HepG2 (cell line): ENCODE measurements around the gene HES1. TPM values are rescaled to one million over a fixed set of nuclear protein-coding genes. Genes with fewer than 3 reads are reported as not detected.

ENCODE experiments used
- ATF4 ChIP-seq, 2 experiments: fragments of 450-650 bp in 1 of 2; sonication (generic) in 1 of 2; formaldehyde crosslinking; IDR thresholded peaks; 2 replicates each; pipeline versions ENCODE4 v1.5.0 to v1.8.0; 2020 to 2022; ENCODE audit warnings: mild to moderate bottlenecking in 1 of 2, missing genetic modification reagents in 1 of 2
- ELF3 ChIP-seq: IDR thresholded peaks from 2 replicates; pipeline ENCODE4 v1.6.1; 2016; ENCODE audit warnings: missing genetic modification reagents, missing compliant biosample characterization
- EP300 ChIP-seq, 3 experiments: sonication (generic) in 1 of 3; formaldehyde crosslinking in 1 of 3; IDR thresholded peaks; 2 replicates each; pipeline versions ENCODE4 v1.5.1 to v1.6.1; 2011 to 2020; ENCODE audit warnings: low read depth in 2 of 3, low read length in 2 of 3, borderline replicate concordance in 1 of 3, improper control_type of control experiment in 1 of 3, mild to moderate bottlenecking in 1 of 3, missing genetic modification reagents in 1 of 3, moderate library complexity in 1 of 3
- ETV6 ChIP-seq: sonication (generic); formaldehyde crosslinking; conservative IDR thresholded peaks from 2 replicates; pipeline ENCODE4 v1.4.0; 2020; ENCODE audit warnings: missing genetic modification reagents
- HNF4G ChIP-seq, 2 experiments: sonication (generic) in 1 of 2; formaldehyde crosslinking in 1 of 2; IDR thresholded peaks; 2 replicates each; pipeline versions ENCODE4 v1.4.0 to v1.6.1; 2011 to 2020; ENCODE audit warnings: borderline replicate concordance in 2 of 2, low read depth in 2 of 2, mild to moderate bottlenecking in 2 of 2, low read length in 1 of 2, missing genetic modification reagents in 1 of 2, moderate library complexity in 1 of 2
- JDP2 ChIP-seq: sonication (generic); formaldehyde crosslinking; IDR thresholded peaks from 2 replicates; pipeline ENCODE4 v1.8.1; 2022; ENCODE audit warnings: missing genetic modification reagents, borderline replicate concordance
- JUND ChIP-seq: sonication (generic); formaldehyde crosslinking; IDR thresholded peaks from 2 replicates; pipeline ENCODE4 v1.8.0; 2022; ENCODE audit warnings: mild to moderate bottlenecking, missing genetic modification reagents
- MEF2D ChIP-seq: sonication (generic); formaldehyde crosslinking; IDR thresholded peaks from 2 replicates; pipeline ENCODE4 v1.5.1; 2020; ENCODE audit warnings: mild to moderate bottlenecking, missing genetic modification reagents
- MTA1 ChIP-seq: sonication (generic); formaldehyde crosslinking; IDR thresholded peaks from 2 replicates; pipeline ENCODE4 v1.4.0; 2020; ENCODE audit warnings: missing genetic modification reagents, mild to moderate bottlenecking, borderline replicate concordance
- NAIF1 ChIP-seq: sonication (generic); formaldehyde crosslinking; IDR thresholded peaks from 2 replicates; pipeline ENCODE4 v1.5.0; 2020; ENCODE audit warnings: mild to moderate bottlenecking, missing genetic modification reagents, borderline replicate concordance
- NFIB ChIP-seq: sonication (generic); formaldehyde crosslinking; IDR thresholded peaks from 2 replicates; pipeline ENCODE4 v1.9.0; 2021; ENCODE audit warnings: missing genetic modification reagents, mild to moderate bottlenecking, borderline replicate concordance
- PAX8 ChIP-seq: sonication (generic); formaldehyde crosslinking; IDR thresholded peaks from 2 replicates; pipeline ENCODE4 v1.8.0; 2022; ENCODE audit warnings: mild to moderate bottlenecking, missing genetic modification reagents, borderline replicate concordance
- SOX13 ChIP-seq, 3 experiments: fragments of 450-650 bp in 1 of 3; sonication (generic) in 1 of 3; formaldehyde crosslinking in 1 of 3; IDR thresholded peaks in 2 of 3; conservative IDR thresholded peaks in 1 of 3; 2 replicates each; pipeline versions ENCODE4 v1.5.0 to v1.6.1; 2016 to 2020; ENCODE audit warnings: antibody characterized with exemption in 1 of 3, mild to moderate bottlenecking in 1 of 3, missing compliant biosample characterization in 1 of 3, missing genetic modification reagents in 1 of 3, moderate library complexity in 1 of 3
- TFDP2 ChIP-seq: sonication (generic); formaldehyde crosslinking; IDR thresholded peaks from 2 replicates; pipeline ENCODE4 v1.4.0; 2020; ENCODE audit warnings: missing genetic modification reagents
- THAP8 ChIP-seq: sonication (generic); formaldehyde crosslinking; IDR thresholded peaks from 2 replicates; pipeline ENCODE4 v1.5.1; 2020; ENCODE audit warnings: missing genetic modification reagents, mild to moderate bottlenecking, borderline replicate concordance
- TRIM24 ChIP-seq: sonication (generic); formaldehyde crosslinking; IDR thresholded peaks from 2 replicates; pipeline ENCODE4 v1.8.0; 2022; ENCODE audit warnings: mild to moderate bottlenecking, missing genetic modification reagents
- ZBTB2 ChIP-seq: sonication (generic); formaldehyde crosslinking; IDR thresholded peaks from 2 replicates; pipeline ENCODE4 v1.8.0; 2022; ENCODE audit warnings: low read depth, missing genetic modification reagents
- ZFP91 ChIP-seq: sonication (generic); formaldehyde crosslinking; IDR thresholded peaks from 2 replicates; pipeline ENCODE4 v1.9.0; 2022; ENCODE audit warnings: missing genetic modification reagents, mild to moderate bottlenecking, borderline replicate concordance
- polyA plus RNA-seq, 8 experiments: library from polyadenylated mRNA; depleted of rRNA in 3 of 8; stranded (reverse) in 7 of 8; unstranded in 1 of 8; fragments of >200 nt; fragmentation: Illumina TruSeq in 4 of 8; extraction: Trizol in 4 of 8; gene quantifications; 2 replicates each; pipeline versions ENCODE4 v1.2.1 to v1.2.3, GENCODE V29; 2011 to 2016; ENCODE audit warnings: low read depth in 4 of 8, missing spikeins in 1 of 8, mixed read lengths in 1 of 8; ENCODE audit not compliant: insufficient read depth in 1 of 8
- total RNA-seq, 5 experiments: library from RNA; depleted of rRNA; stranded (reverse); fragments of >200 nt; fragmentation: Illumina TruSeq; extraction: Trizol; gene quantifications; 2 replicates each; pipeline ENCODE4 v1.2.3, GENCODE V29; 2016; ENCODE audit warnings: low read depth in 1 of 5

Gene HES1
- total and polyA plus RNA-seq, 2 of the 13 experiments (the other 11 are each of a cell fraction or from before 2014, with no cell fraction given) = 15.4 to 19.8 TPM

- TF ChIP-seq SOX13 (IDR thresholded peaks at IDR 0.05) (no peak), SOX13 (CRISPR knock-in tag; conservative IDR thresholded peaks at IDR 0.05 in 1 of 2, IDR thresholded peaks at IDR 0.05 in 1 of 2) (peak in 1 of 2 experiments; percentile 13; a peak in 1 of 4 replicates), JUND (CRISPR knock-in tag) (no peak), TRIM24 (CRISPR knock-in tag) (no peak), JDP2 (no peak), ETV6 (no peak), ATF4 (CRISPR knock-in tag; IDR thresholded peaks at IDR 0.05) (no peak), THAP8 (CRISPR knock-in tag) (no peak), EP300 (IDR thresholded peaks at IDR 0.05; ENCODE audit: low read depth in 2 of 2, low read length in 2 of 2) (0 out of 4 replicates have a peak, but pooled peaks of 1 of the 2 experiments have one; percentile 57), EP300 (CRISPR knock-in tag; IDR thresholded peaks at IDR 0.05; ENCODE audit: borderline replicate concordance) (no peak), NAIF1 (no peak), HNF4G (IDR thresholded peaks at IDR 0.05; ENCODE audit: borderline replicate concordance, low read depth, low read length) (no peak), HNF4G (CRISPR knock-in tag; IDR thresholded peaks at IDR 0.05; ENCODE audit: borderline replicate concordance, low read depth) (no peak), MTA1 (no peak), PAX8 (no peak), MEF2D (CRISPR knock-in tag) (no peak), NFIB (CRISPR knock-in tag) (no peak), ELF3 (CRISPR knock-in tag) (no peak), ZBTB2 (CRISPR knock-in tag) (no peak), ZFP91 (no peak), TFDP2 (no peak)
These were observed 4.0 kb downstream of the HES1 start (continued) for GRCh38 chr3:194139814-194140391.
